HEK293T (cell line): Measurements from ENCODE around the gene TCAP.

Experiments used
- CTCF ChIA-PET: fragments of 350-600 bp; formaldehyde crosslinking; extraction: SDS; loops from one replicate; lab custom pipeline; 2021; ENCODE audit warnings: antibody characterized with exemption, inconsistent platforms; lab: Yijun Ruan, JAX
- POLR2A ChIA-PET: fragments of 350-600 bp; formaldehyde crosslinking; extraction: SDS; loops from one replicate; lab custom pipeline; 2020; ENCODE audit warnings: antibody characterized with exemption, inconsistent platforms; lab: Yijun Ruan, JAX
- DNase-seq: peaks from one replicate; pipeline ENCODE4 v3.0.0; 2012; ENCODE audit warnings: mixed read lengths; ENCODE audit errors: extremely low spot score
- ARNT ChIP-seq: fragments of 450-650 bp; IDR thresholded peaks from 2 replicates; pipeline ENCODE4 v1.6.1; 2017; ENCODE audit warnings: mild to moderate bottlenecking
- BHLHE40 ChIP-seq: fragments of 450-650 bp; IDR thresholded peaks from 2 replicates; pipeline ENCODE4 v1.6.1; 2016; ENCODE audit warnings: mild to moderate bottlenecking, moderate library complexity, borderline replicate concordance
- CTBP1 ChIP-seq: fragments of 450-650 bp; IDR thresholded peaks from 2 replicates; pipeline ENCODE4 v1.6.1; 2016; ENCODE audit warnings: borderline replicate concordance
- ELF4 ChIP-seq: fragments of 450-650 bp; IDR thresholded peaks from 2 replicates; pipeline ENCODE4 v1.6.1; 2017; ENCODE audit warnings: antibody characterized with exemption
- FOXA1 ChIP-seq: fragments of 450-650 bp; IDR thresholded peaks from 2 replicates; pipeline ENCODE4 v1.6.1; 2016; ENCODE audit warnings: mild to moderate bottlenecking
- FOXK2 ChIP-seq: fragments of 450-650 bp; IDR thresholded peaks from 2 replicates; pipeline ENCODE4 v1.6.1; 2016; ENCODE audit warnings: mild to moderate bottlenecking
- FOXM1 ChIP-seq: fragments of 450-650 bp; IDR thresholded peaks from 2 replicates; pipeline ENCODE4 v1.6.1; 2017; ENCODE audit warnings: mild to moderate bottlenecking, borderline replicate concordance
- HDGF ChIP-seq: fragments of 450-650 bp; IDR thresholded peaks from 2 replicates; pipeline ENCODE4 v1.6.1; 2017; ENCODE audit warnings: antibody characterized with exemption, borderline replicate concordance
- L3MBTL2 ChIP-seq: fragments of 450-650 bp; conservative IDR thresholded peaks from 2 replicates; pipeline ENCODE4 v1.6.1; 2016; ENCODE audit warnings: mild to moderate bottlenecking
- LEF1 ChIP-seq: fragments of 450-650 bp; IDR thresholded peaks from 2 replicates; pipeline ENCODE4 v1.6.1; 2017; ENCODE audit warnings: mild to moderate bottlenecking, borderline replicate concordance
- NFRKB ChIP-seq: fragments of 450-650 bp; IDR thresholded peaks from 2 replicates; pipeline ENCODE4 v1.6.1; 2016; ENCODE audit warnings: mild to moderate bottlenecking, moderate library complexity
- PKNOX1 ChIP-seq: fragments of 450-650 bp; IDR thresholded peaks from 2 replicates; pipeline ENCODE4 v1.6.1; 2016
- SP1 ChIP-seq: fragments of 450-650 bp; IDR thresholded peaks from 2 replicates; pipeline ENCODE4 v1.6.1; 2017
- SUZ12 ChIP-seq: fragments of 450-650 bp; IDR thresholded peaks from 2 replicates; pipeline ENCODE4 v1.6.1; 2016; ENCODE audit warnings: mild to moderate bottlenecking
- TARDBP ChIP-seq: fragments of 450-650 bp; IDR thresholded peaks from 2 replicates; pipeline ENCODE4 v1.6.1; 2016
- ZNF384 ChIP-seq: fragments of 450-650 bp; IDR thresholded peaks from 2 replicates; pipeline ENCODE4 v1.6.1; 2016

TCAP gene

GRCh38 chr17:39701012-39701783 lies 36.0 kb downstream of the TCAP start:
- no peak for DNase-seq
- CTCF ChIA-PET, result interaction anchor here (1.2 to 2.0 kb wide), 2 partner anchors 29 kb away, joined by 3 to 8 read pairs; partner anchors contain the start of gene MIEN1
- TF ChIP-seq HDGF, result no peak
- no peak for TF ChIP-seq SUZ12
- TF ChIP-seq BHLHE40, result no peak
- TF ChIP-seq ARNT, result no peak
- no peak for TF ChIP-seq FOXK2
- no peak for TF ChIP-seq FOXM1
- no peak for TF ChIP-seq ELF4
- no peak for TF ChIP-seq L3MBTL2
- no peak for TF ChIP-seq PKNOX1
- POLR2A ChIA-PET, result interaction anchor here (0.9 to 4.5 kb wide), 9 partner anchors 8 to 502 kb away, joined by 3 to 84 read pairs (median 7); partner anchors contain the start of genes MIEN1, PGAP3 and RPL19

DNA sequence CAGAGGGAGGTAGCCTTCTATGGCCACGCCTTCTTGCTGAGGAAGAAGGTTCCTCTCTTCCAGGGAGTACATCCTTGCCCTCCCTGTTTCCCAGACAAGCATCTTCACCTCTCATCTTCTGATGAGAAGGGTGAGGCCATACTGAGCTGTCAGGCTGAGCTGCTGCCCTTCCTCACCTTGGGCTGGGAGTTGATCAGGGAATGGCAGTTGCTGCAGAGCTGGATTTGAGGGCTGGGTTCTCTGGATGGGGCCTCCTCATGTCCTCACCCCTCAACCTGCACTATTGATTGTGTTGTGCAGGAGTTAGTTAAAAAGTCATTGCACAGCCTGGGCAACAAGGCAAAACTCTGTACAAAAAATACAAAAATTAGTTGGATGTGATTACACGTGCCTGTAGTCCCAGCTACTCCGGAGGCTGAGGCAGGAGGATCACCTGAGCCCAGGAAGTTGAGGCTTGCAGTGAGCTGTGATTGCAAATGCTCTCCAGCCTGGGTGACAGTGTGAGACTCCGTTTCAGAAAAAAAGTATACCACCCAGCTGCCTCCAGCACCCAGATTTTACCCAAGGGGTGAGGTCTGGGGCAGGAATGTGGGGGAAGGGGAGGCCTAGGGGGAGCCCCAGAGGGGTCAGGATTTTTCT lies 36.8 kb downstream of the TCAP start:
- CTCF ChIA-PET, result interaction anchor here (1.2 kb wide), 1 partner anchor 29 kb away, joined by 3 read pairs; the partner anchor contains the start of gene MIEN1
- no peak for DNase-seq
- TF ChIP-seq SP1, result no peak
- no peak for TF ChIP-seq SUZ12
- TF ChIP-seq TARDBP, result no peak
- no peak for TF ChIP-seq FOXM1
- no peak for TF ChIP-seq ELF4
- TF ChIP-seq NFRKB, result no peak
- TF ChIP-seq BHLHE40, result no peak
- TF ChIP-seq FOXA1, result no peak
- TF ChIP-seq LEF1, result no peak
- TF ChIP-seq PKNOX1, result no peak
- POLR2A ChIA-PET, result interaction anchor here (0.9 to 4.5 kb wide), 2 partner anchors 9 to 12 kb away, joined by 3 to 84 read pairs; partner anchors contain the start of gene PGAP3

- ChIA-PET CTCF (interaction anchor here (1.1 kb wide), 1 partner anchor 49 kb away, joined by 4 read pairs; no protein-coding TSS in a partner anchor), POLR2A (interaction anchor here (0.8 to 1.2 kb wide), 2 partner anchors 26 to 194 kb away, joined by 3 to 4 read pairs; no protein-coding TSS in a partner anchor)
- no peak for DNase-seq
- TF ChIP-seq ELF4 (no peak), CTBP1 (no peak), TARDBP (no peak), FOXK2 (no peak), L3MBTL2 (no peak), HDGF (no peak), BHLHE40 (no peak), PKNOX1 (no peak), ARNT (no peak), LEF1 (no peak), SP1 (no peak), ZNF384 (no peak), SUZ12 (no peak), NFRKB (no peak), FOXA1 (no peak), FOXM1 (no peak)
Measured at GRCh38 chr17:39702901-39703893, 38.0 kb downstream of the TCAP start.

DNA sequence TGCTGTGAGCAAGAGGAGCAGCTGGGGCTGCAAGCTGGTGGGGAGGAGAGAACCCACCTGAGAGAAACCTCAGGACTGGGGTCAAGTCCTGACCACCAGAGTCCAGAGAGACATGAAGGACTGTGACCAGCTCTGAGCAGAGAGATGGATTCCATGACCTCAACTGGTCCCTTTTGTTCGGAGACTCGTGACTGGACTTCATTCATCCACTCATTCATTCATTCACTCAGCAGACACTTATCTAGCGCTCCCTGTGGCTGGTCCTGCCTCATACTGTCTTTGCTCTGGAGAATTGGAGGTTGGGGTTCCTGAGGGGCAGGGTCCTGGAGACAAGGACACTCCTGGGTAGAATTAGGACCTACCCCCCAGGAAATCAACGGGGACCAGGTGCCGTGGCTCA lies 38.8 kb downstream of the TCAP start:
- CTCF ChIA-PET, result interaction anchor here (1.1 kb wide), 1 partner anchor 50 kb away, joined by 4 read pairs; no protein-coding TSS in a partner anchor
- POLR2A ChIA-PET, result interaction anchor here (0.8 to 1.2 kb wide), 2 partner anchors 26 to 195 kb away, joined by 3 to 4 read pairs; no protein-coding TSS in a partner anchor
- no peak for TF ChIP-seq ELF4
- TF ChIP-seq PKNOX1, result no peak
- no peak for TF ChIP-seq BHLHE40
- TF ChIP-seq HDGF, result no peak
- no peak for TF ChIP-seq SUZ12
- DNase-seq, result no peak
